Caco-2 (cell line): ENCODE data around the gene TANK. TPM values are rescaled to one million over a fixed set of nuclear protein-coding genes. Genes with fewer than 3 reads are reported as not detected.

Experiments
- BruUV-seq: library from RNA; stranded (reverse); fragments of 400-500 nt; replicated peaks from 2 replicates; lab custom pipeline; 2021; lab: Mats Ljungman, UMichigan
- CTCF ChIA-PET: fragments of 300-600 bp; sonication (Branson Sonifier 250); formaldehyde crosslinking; loops from one replicate; lab custom pipeline; 2022; ENCODE audit warnings: antibody characterized with exemption; lab: Charles Lee
- POLR2A ChIA-PET: fragments of 300-600 bp; sonication (Branson Sonifier 250); formaldehyde crosslinking; loops from one replicate; lab custom pipeline; 2022; ENCODE audit warnings: antibody characterized with exemption; lab: Charles Lee
- DNase-seq, 2 experiments: peaks; one replicate each; pipeline versions ENCODE4 v3.0.0 to v3.0.0-alpha.2; 2020 to 2022
- H3K27me3 ChIP-seq: replicated peaks from 2 replicates; pipeline ENCODE4 v1.6.0; 2011; ENCODE audit warnings: low read length; ENCODE audit not compliant: control insufficient read depth, insufficient read depth
- H3K36me3 ChIP-seq: 2 replicates; pipeline ENCODE4 v1.5.1; 2011; ENCODE audit warnings: low read length; ENCODE audit not compliant: control insufficient read depth, insufficient read depth
- H3K4me1 ChIP-seq: fragments of 250-450 bp; sonication (Bioruptor Pico); 2 replicates; pipeline ENCODE4 v1.5.1; 2020; ENCODE audit warnings: mild to moderate bottlenecking
- H3K4me3 ChIP-seq: 2 replicates; pipeline ENCODE4 v1.5.1; 2011; ENCODE audit warnings: low read depth, mild to moderate bottlenecking, control low read depth, low read length
- H3K9me3 ChIP-seq: fragments of 250-450 bp; sonication (Bioruptor Pico); 2 replicates; pipeline ENCODE4 v1.5.1; 2020; ENCODE audit warnings: mild to moderate bottlenecking, moderate library complexity
- H3K27ac Mint-ChIP-seq: one replicate; pipeline ENCODE4 v1.8.0; 2022; ENCODE audit warnings: mixed read lengths; ENCODE audit not compliant: unreplicated experiment
- H3K27me3 Mint-ChIP-seq: one replicate; pipeline ENCODE4 v1.8.0; 2022; ENCODE audit warnings: mixed read lengths; ENCODE audit not compliant: insufficient read depth, unreplicated experiment
- H3K36me3 Mint-ChIP-seq: one replicate; pipeline ENCODE4 v1.8.0; 2022; ENCODE audit warnings: mild to moderate bottlenecking, mixed read lengths; ENCODE audit not compliant: insufficient read depth, unreplicated experiment
- H3K4me1 Mint-ChIP-seq: one replicate; pipeline ENCODE4 v1.8.0; 2022; ENCODE audit warnings: low read depth, mixed read lengths; ENCODE audit not compliant: unreplicated experiment
- H3K4me3 Mint-ChIP-seq: one replicate; pipeline ENCODE4 v1.8.0; 2022; ENCODE audit warnings: mild to moderate bottlenecking, moderate library complexity, mixed read lengths; ENCODE audit not compliant: unreplicated experiment
- H3K9me3 Mint-ChIP-seq: one replicate; pipeline ENCODE4 v1.8.0; 2022; ENCODE audit warnings: mixed read lengths; ENCODE audit not compliant: unreplicated experiment
- intact Hi-C: fragments of 100-400 bp; cut with micrococcal nuclease; formaldehyde crosslinking; loops from one replicate; pipeline ENCODE4 v1.10.0; 2022; ENCODE audit not compliant: unreplicated experiment
- total RNA-seq: library from RNA; stranded (reverse); gene quantifications from 2 replicates; pipeline ENCODE4 v1.2.3, GENCODE V29; 2022
- TF ChIP-seq, protein P1 (sequence below), 2 experiments: fragments of 200-600 bp in 1 of 2; IDR thresholded peaks; 1 replicate in 1 of 2; 2 replicates in 1 of 2; pipeline versions ENCODE4 v1.5.1 to v1.8.0; 2011 to 2022; ENCODE audit warnings: antibody characterized with exemption in 1 of 2, control low read depth in 1 of 2, inconsistent platforms in 1 of 2, low read depth in 1 of 2, low read length in 1 of 2, mild to moderate bottlenecking in 1 of 2, moderate library complexity in 1 of 2; ENCODE audit not compliant: insufficient read depth in 1 of 2, severe bottlenecking in 1 of 2, unreplicated experiment in 1 of 2

TANK gene
- total RNA-seq, 1 experiment from 2014 or later: 56.0 TPM

DNA sequence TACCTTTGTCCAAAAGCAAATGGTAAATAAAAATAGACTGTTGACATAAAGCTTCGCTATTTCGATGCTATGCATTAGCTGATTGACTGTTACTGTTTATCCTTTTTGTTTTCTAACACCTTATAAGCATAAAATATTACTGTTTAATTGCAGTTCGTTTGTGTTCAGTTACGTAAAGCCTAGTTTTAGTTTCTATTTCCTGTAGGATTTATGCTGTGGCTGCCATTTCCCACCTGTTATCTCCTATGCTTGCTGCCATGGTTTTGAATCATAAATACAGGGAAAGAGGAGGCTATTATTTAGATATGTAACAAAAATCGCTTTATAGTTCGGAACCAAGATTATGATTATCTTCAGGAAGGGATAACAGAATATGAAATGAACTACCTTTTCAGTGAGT, 3.9 kb downstream of the TANK start:
- CTCF ChIA-PET: no interaction called here
- intact Hi-C loops: loop anchor here (5.0 kb wide), 1 partner anchor 62 kb away; no protein-coding TSS in a partner anchor

DNA sequence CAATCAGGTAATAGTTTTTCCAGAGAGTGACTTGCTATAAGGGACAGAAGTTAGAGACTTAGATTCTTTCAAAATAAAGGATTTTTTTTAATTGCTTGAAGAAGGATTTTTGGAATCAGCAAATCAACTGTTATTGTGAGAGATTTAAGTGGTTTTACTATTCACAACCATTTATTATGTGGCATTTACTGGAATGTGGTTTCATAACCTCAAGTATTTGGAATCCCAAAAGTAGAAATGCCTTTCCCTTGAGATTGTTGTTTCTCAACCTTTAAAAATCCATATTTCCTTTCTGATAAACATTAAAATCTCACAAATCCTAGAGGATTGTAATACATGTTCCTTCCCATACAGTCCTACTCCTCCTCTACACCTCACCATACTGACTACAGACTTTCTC, 5.0 kb downstream of the TANK start:
- H3K4me3 ChIP-seq: no peak overlapping the region
- ChIA-PET CTCF (no interaction called here), POLR2A (no interaction called here)
- BruUV-seq: no TSS peak
- Mint-ChIP-seq H3K4me1 (peaks cover 8% of the 10 kb centered on the region), H3K4me3 (no peak overlapping the region), H3K27me3 (no peaks in the 10 kb centered on the region), H3K27ac (no peak overlapping the region), H3K36me3 (peaks cover 36% of the 10 kb centered on the region), H3K9me3 (no peaks in the 10 kb centered on the region)
- peaks cover 7% of the 10 kb centered on the region for H3K4me1 ChIP-seq
- intact Hi-C loops: no loop called here
- TF ChIP-seq, protein P1, sequence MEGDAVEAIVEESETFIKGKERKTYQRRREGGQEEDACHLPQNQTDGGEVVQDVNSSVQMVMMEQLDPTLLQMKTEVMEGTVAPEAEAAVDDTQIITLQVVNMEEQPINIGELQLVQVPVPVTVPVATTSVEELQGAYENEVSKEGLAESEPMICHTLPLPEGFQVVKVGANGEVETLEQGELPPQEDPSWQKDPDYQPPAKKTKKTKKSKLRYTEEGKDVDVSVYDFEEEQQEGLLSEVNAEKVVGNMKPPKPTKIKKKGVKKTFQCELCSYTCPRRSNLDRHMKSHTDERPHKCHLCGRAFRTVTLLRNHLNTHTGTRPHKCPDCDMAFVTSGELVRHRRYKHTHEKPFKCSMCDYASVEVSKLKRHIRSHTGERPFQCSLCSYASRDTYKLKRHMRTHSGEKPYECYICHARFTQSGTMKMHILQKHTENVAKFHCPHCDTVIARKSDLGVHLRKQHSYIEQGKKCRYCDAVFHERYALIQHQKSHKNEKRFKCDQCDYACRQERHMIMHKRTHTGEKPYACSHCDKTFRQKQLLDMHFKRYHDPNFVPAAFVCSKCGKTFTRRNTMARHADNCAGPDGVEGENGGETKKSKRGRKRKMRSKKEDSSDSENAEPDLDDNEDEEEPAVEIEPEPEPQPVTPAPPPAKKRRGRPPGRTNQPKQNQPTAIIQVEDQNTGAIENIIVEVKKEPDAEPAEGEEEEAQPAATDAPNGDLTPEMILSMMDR (IDR thresholded peaks at IDR 0.05; ENCODE audit: insufficient read depth in 1 of 2, low read depth in 1 of 2, low read length in 1 of 2, severe bottlenecking in 1 of 2, unreplicated experiment in 1 of 2): no peak
- DNase-seq: no peak
- peaks cover 3% of the 10 kb centered on the region; the same call in 1 of the 2 replicates for H3K36me3 ChIP-seq
- H3K9me3 ChIP-seq: no peaks in the 10 kb centered on the region
- no peaks in the 10 kb centered on the region for H3K27me3 ChIP-seq

More for the DNA sequence above, 3.9 kb downstream of the TANK start:
- Mint-ChIP-seq H3K27ac (no peak overlapping the region), H3K4me3 (no peak overlapping the region), H3K27me3 (no peaks in the 10 kb centered on the region), H3K9me3 (no peaks in the 10 kb centered on the region), H3K4me1 (peaks cover 8% of the 10 kb centered on the region), H3K36me3 (peaks cover 39% of the 10 kb centered on the region)
- Histone ChIP-seq H3K27me3 (no peaks in the 10 kb centered on the region), H3K4me3 (no peak overlapping the region), H3K4me1 (peaks cover 14% of the 10 kb centered on the region), H3K36me3 (peaks cover 3% of the 10 kb centered on the region; the same call in 1 of the 2 replicates), H3K9me3 (no peaks in the 10 kb centered on the region)
- DNase-seq: no peak
- POLR2A ChIA-PET: no interaction called here
- TF ChIP-seq, protein P1 (IDR thresholded peaks at IDR 0.05; ENCODE audit: insufficient read depth in 1 of 2, low read depth in 1 of 2, low read length in 1 of 2, severe bottlenecking in 1 of 2, unreplicated experiment in 1 of 2): no peak
- no TSS peak for BruUV-seq

DNA sequence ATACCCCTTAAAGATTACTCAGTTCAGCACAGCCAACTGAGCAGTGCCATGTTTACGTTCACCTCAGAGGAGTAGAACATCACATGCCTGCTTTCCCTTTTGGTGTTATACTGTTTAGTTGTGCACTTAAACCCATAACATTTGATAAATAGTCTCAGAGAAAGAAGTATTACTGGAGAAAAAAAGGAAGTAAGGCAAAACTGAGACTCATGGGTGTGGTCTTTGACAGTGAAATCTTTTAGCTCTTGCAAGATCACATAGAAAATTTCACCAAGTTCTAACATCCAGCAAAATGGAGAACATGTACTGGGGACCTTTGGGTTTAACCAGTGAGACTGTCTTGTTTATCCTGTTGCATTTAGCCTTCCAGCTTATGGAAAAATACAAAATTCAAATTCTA, 5.6 kb downstream of the TANK start:
- Histone ChIP-seq H3K9me3 (no peaks in the 10 kb centered on the region), H3K36me3 (peaks cover 3% of the 10 kb centered on the region; the same call in 1 of the 2 replicates), H3K27me3 (no peaks in the 10 kb centered on the region), H3K4me3 (no peak overlapping the region), H3K4me1 (peaks cover 7% of the 10 kb centered on the region)
- ChIA-PET CTCF (no interaction called here), POLR2A (no interaction called here)
- Mint-ChIP-seq H3K36me3 (peaks cover 33% of the 10 kb centered on the region), H3K27ac (no peak overlapping the region), H3K4me3 (no peak overlapping the region), H3K9me3 (no peaks in the 10 kb centered on the region), H3K4me1 (peaks cover 8% of the 10 kb centered on the region), H3K27me3 (no peaks in the 10 kb centered on the region)
- intact Hi-C loops: no loop called here
- no peak for DNase-seq
- no TSS peak for BruUV-seq
- TF ChIP-seq, protein P1 (IDR thresholded peaks at IDR 0.05; ENCODE audit: insufficient read depth in 1 of 2, low read depth in 1 of 2, low read length in 1 of 2, severe bottlenecking in 1 of 2, unreplicated experiment in 1 of 2): no peak
